IPS DF 4.7 (cell line): ENCODE measurements around the gene GART.
A peak's percentile ranks its signal among the peaks of the same experiment; 100 is the strongest.
"Not testable (repeated sequence)": the region's sequence is repeated elsewhere in the genome, so short reads cannot be mapped to it uniquely, and the experiment has no call there.

Source experiments
- DNase-seq: peaks from one replicate; pipeline ENCODE4 v3.0.0-alpha.2; 2013; ENCODE audit warnings: low spot score; ENCODE audit errors: extremely low read depth

The GART gene

GRCh38 chr21:33541756-33542639, at the start of gene GART:
TSS of gene GART (minus strand) at chr21:33542117. CDS start at chr21:33539315, 2,802 bp downstream.
- DNase-seq = no peak

GRCh38 chr21:33588485-33589335, 46.8 kb upstream of the GART start, which contains the start of gene DONSON:
TSS of gene DONSON (minus strand) at chr21:33588684. CDS start at chr21:33588641, 43 bp downstream.
- DNase-seq = peak; percentile 33

- DNase-seq = no peak
These were observed 46.0 kb upstream of the GART start for GRCh38 chr21:33587792-33588484.

- DNase-seq = no peak
These were observed 45.0 kb upstream of the GART start for GRCh38 chr21:33586927-33587326.

GRCh38 chr21:33584455-33584854, 42.5 kb upstream of the GART start:
- DNase-seq = no peak

GRCh38 chr21:33578959-33579542, 37.1 kb upstream of the GART start:
- DNase-seq = no peak

- no peak for DNase-seq
These were observed 36.3 kb upstream of the GART start for GRCh38 chr21:33578214-33578613.

- DNase-seq = not testable (repeated sequence)
These were observed 34.8 kb upstream of the GART start for GRCh38 chr21:33576741-33577141.

GRCh38 chr21:33572350-33572749, 30.4 kb upstream of the GART start:
- no peak for DNase-seq

- DNase-seq = no peak
These were observed 28.1 kb upstream of the GART start for GRCh38 chr21:33569991-33570390.

GRCh38 chr21:33568448-33568847, 26.5 kb upstream of the GART start:
- no peak for DNase-seq

- no peak for DNase-seq
These were observed 26.0 kb upstream of the GART start for GRCh38 chr21:33567914-33568313.

GRCh38 chr21:33566514-33566913, 24.6 kb upstream of the GART start:
- no peak for DNase-seq

GRCh38 chr21:33562389-33562788, 20.5 kb upstream of the GART start:
- DNase-seq = no peak

- no peak for DNase-seq
These were observed 19.5 kb upstream of the GART start for GRCh38 chr21:33561373-33561772.

- no peak for DNase-seq
These were observed 19.0 kb upstream of the GART start for GRCh38 chr21:33560965-33561364.

GRCh38 chr21:33559813-33560212, 17.9 kb upstream of the GART start:
- DNase-seq = no peak

- no peak for DNase-seq
These were observed 17.0 kb upstream of the GART start for GRCh38 chr21:33558777-33559421.

GRCh38 chr21:33557447-33557846, 15.5 kb upstream of the GART start:
- no peak for DNase-seq

GRCh38 chr21:33554982-33555344, 13.0 kb upstream of the GART start:
- DNase-seq = no peak
